GM12878 (cell line): Measurements from ENCODE around the gene COL9A2. TPM values are rescaled to one million over a fixed set of nuclear protein-coding genes. Genes with fewer than 3 reads are reported as not detected.
A peak's percentile ranks its signal among the peaks of the same experiment; 100 is the strongest.

Source experiments
- ATAC-seq: fragments of 200-7000 bp; cut with Tn5 transposase; 3 replicates; pipeline ENCODE4 v1.9.1; 2020; ENCODE audit warnings: mild to moderate bottlenecking, moderate library complexity
- BruUV-seq: library from RNA; stranded (reverse); fragments of 400-500 nt; replicated peaks from 2 replicates; lab custom pipeline; 2021; lab: Mats Ljungman, UMichigan
- CTCF ChIA-PET: fragments of 300-600 bp; sonication (Branson Sonifier 250); formaldehyde crosslinking; extraction: SDS; loops from one replicate; lab custom pipeline; 2021; ENCODE audit warnings: inconsistent platforms; lab: Yijun Ruan, JAX
- POLR2A ChIA-PET: fragments of 350-600 bp; formaldehyde crosslinking; extraction: SDS; loops from one replicate; lab custom pipeline; 2021; ENCODE audit warnings: inconsistent platforms; lab: Charles Lee
- RAD21 ChIA-PET: fragments of 300-600 bp; sonication (Branson Sonifier 250); formaldehyde crosslinking; loops from one replicate; lab custom pipeline; 2023; ENCODE audit warnings: antibody characterized with exemption; ENCODE audit not compliant: unreplicated experiment; lab: Charles Lee
- SMC1A ChIA-PET: fragments of 300-600 bp; sonication (Branson Sonifier 250); formaldehyde crosslinking; loops from one replicate; lab custom pipeline; 2023; ENCODE audit not compliant: unreplicated experiment, uncharacterized antibody; lab: Charles Lee
- DNase-seq: peaks from one replicate; pipeline ENCODE4 v3.0.0-alpha.2; 2011; ENCODE audit warnings: low read depth, low spot score
- FAIRE-seq: peaks from 3 replicates; lab custom pipeline; 2011; peaks lifted over from hg19 to GRCh38; lab: Jason Lieb, UNC
- H2AFZ ChIP-seq: 2 replicates; pipeline ENCODE4 v1.6.0; 2011; ENCODE audit warnings: low read depth, low read length, control low read depth; ENCODE audit not compliant: control insufficient read depth
- H3K27ac ChIP-seq: 2 replicates; pipeline ENCODE4 v1.5.1; 2011; ENCODE audit warnings: control low read depth; ENCODE audit not compliant: control insufficient read depth, insufficient read depth
- H3K27me3 ChIP-seq, 2 experiments: replicated peaks in 1 of 2; 2 replicates each; pipeline versions ENCODE4 v1.6.0 to v1.6.1; 2011; ENCODE audit warnings: low read length in 1 of 2; ENCODE audit not compliant: control insufficient read depth in 2 of 2, insufficient read depth in 2 of 2
- H3K36me3 ChIP-seq, 2 experiments: 2 replicates each; pipeline ENCODE4 v1.5.1; 2011; ENCODE audit warnings: low read length in 1 of 2; ENCODE audit not compliant: control insufficient read depth in 2 of 2, insufficient read depth in 2 of 2
- H3K4me1 ChIP-seq: 2 replicates; pipeline ENCODE4 v1.6.1; 2011; ENCODE audit warnings: mild to moderate bottlenecking, low read length, moderate library complexity, mixed read lengths; ENCODE audit not compliant: control insufficient read depth, insufficient read depth
- H3K4me2 ChIP-seq: 2 replicates; pipeline ENCODE4 v1.6.0; 2011; ENCODE audit warnings: control low read depth; ENCODE audit not compliant: control insufficient read depth, insufficient read depth
- H3K4me3 ChIP-seq: fragments of 200-600 bp; sonication (generic); 2 replicates; pipeline ENCODE4 v1.5.1; 2016
- H3K79me2 ChIP-seq: 2 replicates; pipeline ENCODE4 v1.6.0; 2011; ENCODE audit warnings: low read length; ENCODE audit not compliant: control insufficient read depth, insufficient read depth
- H3K9ac ChIP-seq: 2 replicates; pipeline ENCODE4 v1.8.0; 2011; ENCODE audit warnings: low read length, control low read depth, mixed read lengths; ENCODE audit not compliant: control insufficient read depth, insufficient read depth
- H3K9me3 ChIP-seq: replicated peaks from 3 replicates; pipeline ENCODE4 v1.5.1; 2011; ENCODE audit warnings: mild to moderate bottlenecking, low read length; ENCODE audit not compliant: control insufficient read depth, insufficient read depth
- H4K20me1 ChIP-seq: 2 replicates; pipeline ENCODE4 v1.6.0; 2011; ENCODE audit not compliant: control insufficient read depth, insufficient read depth
- MYB ChIP-seq: fragments of 150-350 bp; IDR thresholded peaks from 2 replicates; pipeline ENCODE4 v1.6.1; 2014; ENCODE audit warnings: mild to moderate bottlenecking, low read depth, low read length, borderline replicate concordance
- RAD21 ChIP-seq: IDR thresholded peaks from 2 replicates; pipeline ENCODE4 v1.6.1; 2011; ENCODE audit warnings: mild to moderate bottlenecking, low read depth, low read length, moderate library complexity; ENCODE audit not compliant: insufficient read depth
- SMC3 ChIP-seq: IDR thresholded peaks from 2 replicates; pipeline ENCODE4 v1.6.1; 2011; ENCODE audit warnings: low read length, improper control_type of control experiment, borderline replicate concordance
- WGBS: methylation state at CpG from one replicate; pipeline ENCODE4 v1.1.6; 2016; ENCODE audit warnings: low lambda C conversion rate; ENCODE audit not compliant: insufficient replicate concordance, insufficient coverage; ENCODE audit errors: missing lambda C conversion rate; 5-methylcytosine and 5-hydroxymethylcytosine counted together
- in situ Hi-C: fragments of 300-500 bp; cut with MboI; formaldehyde crosslinking; loops from 9 replicates; pipeline ENCODE4 v1.14.3; 2018; ENCODE audit warnings: mixed read lengths
- intact Hi-C: fragments of 100-400 bp; cut with micrococcal nuclease; formaldehyde crosslinking; loops from one replicate; pipeline ENCODE4 v1.14.2; 2022; ENCODE audit not compliant: unreplicated experiment
- polyA plus RNA-seq, 11 experiments: library from polyadenylated mRNA; depleted of rRNA in 4 of 11; unstranded in 6 of 11; stranded (reverse) in 5 of 11; fragments of >200 nt; fragmentation: Nextera tagmentation in 4 of 11; fragmentation: Illumina TruSeq in 1 of 11; extraction: Ambion mirVana in 4 of 11; extraction: Trizol in 1 of 11; gene quantifications; 1 replicate in 1 of 11; 2 replicates in 10 of 11; pipeline versions ENCODE4 v1.2.1 to v1.2.3, GENCODE V29; 2011 to 2016; ENCODE audit warnings: inconsistent platforms in 2 of 11, missing spikeins in 2 of 11, low read depth in 1 of 11
- total RNA-seq, 4 experiments: library from RNA; depleted of rRNA in 3 of 4; stranded (reverse); fragments of >200 nt in 3 of 4; fragmentation: Illumina TruSeq in 1 of 4; extraction: Trizol in 1 of 4; gene quantifications; 2 replicates each; pipeline versions ENCODE4 v1.2.1 to v1.2.3, GENCODE V29; 2013 to 2021
- TF ChIP-seq, protein P1 (sequence below), 3 experiments: IDR thresholded peaks in 2 of 3; conservative IDR thresholded peaks in 1 of 3; 2 replicates each; pipeline ENCODE4 v1.5.1; 2011; ENCODE audit warnings: low read depth in 3 of 3, low read length in 3 of 3, mild to moderate bottlenecking in 3 of 3, control low read depth in 2 of 3, moderate library complexity in 2 of 3, inconsistent platforms in 1 of 3, mixed read lengths in 1 of 3; ENCODE audit not compliant: control insufficient read depth in 2 of 3, insufficient read depth in 1 of 3; ENCODE audit errors: extremely low read depth in 1 of 3

The COL9A2 gene
- total and polyA plus RNA-seq, 10 of the 15 experiments (the other 5 are each of a cell fraction or from before 2014, with no cell fraction given) = 3.1 to 63.3 (median 22.4) TPM

DNA sequence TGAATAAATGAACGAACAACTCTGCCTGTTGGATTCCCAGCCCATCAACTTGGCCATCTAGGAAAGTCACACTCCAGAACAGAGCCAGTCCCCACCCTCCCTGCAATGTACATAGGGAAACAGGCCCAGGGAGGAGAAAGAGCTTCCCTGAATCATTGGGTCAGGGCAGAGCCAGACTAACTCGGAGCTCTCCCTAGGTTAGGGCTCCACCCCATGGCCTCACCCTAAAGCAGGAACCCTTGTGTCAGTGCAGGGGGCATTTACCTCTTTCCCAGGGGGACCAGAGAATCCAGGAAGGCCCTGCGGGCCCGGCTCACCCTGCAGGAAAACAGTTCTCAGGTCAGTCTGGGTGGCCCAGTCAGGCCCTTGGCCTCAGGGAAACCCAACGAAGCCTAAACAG, 11.6 kb downstream of the COL9A2 start:
- POLR2A ChIA-PET = no interaction called here
- H3K27ac ChIP-seq = no peak overlapping the region
- RAD21 ChIA-PET = no interaction called here
- H3K4me3 ChIP-seq = no peak overlapping the region
- H4K20me1 ChIP-seq = no peaks in the 10 kb centered on the region
- no peak for DNase-seq
- no peak overlapping the region for H2AFZ ChIP-seq
- BruUV-seq = no TSS peak
- no peaks in the 10 kb centered on the region for H3K4me1 ChIP-seq
- H3K27me3 ChIP-seq = no peaks in the 10 kb centered on the region
- H3K4me2 ChIP-seq = no peak overlapping the region
- peak; percentile 35 for ATAC-seq
- TF ChIP-seq SMC3 (peak; percentile 27; the same call in 1 of the 2 replicates), RAD21 (peak; percentile 28; the same call in 1 of the 2 replicates), MYB (no peak)
- TF ChIP-seq, protein P1, sequence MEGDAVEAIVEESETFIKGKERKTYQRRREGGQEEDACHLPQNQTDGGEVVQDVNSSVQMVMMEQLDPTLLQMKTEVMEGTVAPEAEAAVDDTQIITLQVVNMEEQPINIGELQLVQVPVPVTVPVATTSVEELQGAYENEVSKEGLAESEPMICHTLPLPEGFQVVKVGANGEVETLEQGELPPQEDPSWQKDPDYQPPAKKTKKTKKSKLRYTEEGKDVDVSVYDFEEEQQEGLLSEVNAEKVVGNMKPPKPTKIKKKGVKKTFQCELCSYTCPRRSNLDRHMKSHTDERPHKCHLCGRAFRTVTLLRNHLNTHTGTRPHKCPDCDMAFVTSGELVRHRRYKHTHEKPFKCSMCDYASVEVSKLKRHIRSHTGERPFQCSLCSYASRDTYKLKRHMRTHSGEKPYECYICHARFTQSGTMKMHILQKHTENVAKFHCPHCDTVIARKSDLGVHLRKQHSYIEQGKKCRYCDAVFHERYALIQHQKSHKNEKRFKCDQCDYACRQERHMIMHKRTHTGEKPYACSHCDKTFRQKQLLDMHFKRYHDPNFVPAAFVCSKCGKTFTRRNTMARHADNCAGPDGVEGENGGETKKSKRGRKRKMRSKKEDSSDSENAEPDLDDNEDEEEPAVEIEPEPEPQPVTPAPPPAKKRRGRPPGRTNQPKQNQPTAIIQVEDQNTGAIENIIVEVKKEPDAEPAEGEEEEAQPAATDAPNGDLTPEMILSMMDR (IDR thresholded peaks at IDR 0.05 in 2 of 3, conservative IDR thresholded peaks at IDR 0.05 in 1 of 3; ENCODE audit: control insufficient read depth in 2 of 3, extremely low read depth in 1 of 3, insufficient read depth in 1 of 3, low read depth in 3 of 3, low read length in 3 of 3) = peak in 2 of 3 experiments; percentile 9 to 36; a peak in 3 of 6 replicates
- in situ Hi-C loops = no loop called here
- H3K36me3 ChIP-seq = peaks cover 0 to 2% of the 10 kb centered on the region in 2 experiments; a peak in 3 of 4 replicates
- no peak overlapping the region for H3K9ac ChIP-seq
- H3K9me3 ChIP-seq = no peaks in the 10 kb centered on the region
- WGBS = 81% methylated on average over 5 of the region's 5 CpGs
- no peaks in the 10 kb centered on the region for H3K79me2 ChIP-seq
- no peak for FAIRE-seq
- SMC1A ChIA-PET = interaction anchor here (1.7 kb wide), 1 partner anchor 152 kb away, joined by 5 read pairs; no protein-coding TSS in a partner anchor
- CTCF ChIA-PET = interaction anchor here (1.3 to 1.6 kb wide), 3 partner anchors 33 to 154 kb away, joined by 4 to 5 read pairs (median 5); no protein-coding TSS in a partner anchor
- intact Hi-C loops = no loop called here
